ENCODE measurements around the gene DIP2A.

DNA sequence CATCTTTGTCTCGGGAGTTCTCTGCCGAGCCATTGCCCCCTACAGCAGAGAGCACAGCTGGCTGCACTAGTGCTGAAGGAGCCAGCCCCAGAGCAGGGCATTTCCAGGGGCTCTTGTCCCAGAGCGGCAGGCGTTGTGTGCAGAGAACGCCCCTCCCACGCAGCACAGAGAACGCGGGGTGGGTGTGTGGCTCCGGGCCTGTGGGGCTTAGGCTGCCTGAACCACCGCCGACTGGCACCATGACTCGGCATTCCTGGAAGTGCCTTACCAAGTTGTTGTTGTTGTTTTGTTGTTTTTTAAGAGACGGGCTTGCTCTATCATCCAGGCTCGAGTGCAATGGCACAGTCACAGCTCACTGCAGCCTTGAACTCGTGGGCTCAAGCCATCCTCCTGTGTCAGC, 15.8 kb upstream of the DIP2A start:
- TF ChIP-seq GATA3 (IDR thresholded peaks at IDR 0.05; ENCODE audit: low read depth, low read length) (no peak), GATA2 (IDR thresholded peaks at IDR 0.05; ENCODE audit: low read depth, low read length) (no peak)

Measured in SH-SY5Y (cell line).